Activated CD8-positive, alpha-beta memory T cell treated with anti-CD3 and anti-CD28 coated beads, Interleukin-2, amount 50 U/mL, for 4 hours (primary cell): Measurements from ENCODE around the gene RAB3C.

ENCODE experiments used
- DNase-seq: peaks from one replicate; pipeline ENCODE4 v3.0.0-alpha.2; 2020

The RAB3C gene

GRCh38 chr5:58891086-58891970 lies 308.5 kb downstream of the RAB3C start:
- peak; percentile 64 for DNase-seq

GRCh38 chr5:58891971-58892343 lies 309.1 kb downstream of the RAB3C start:
- DNase-seq: no peak

- no peak for DNase-seq
Measured at GRCh38 chr5:58893551-58893950, 310.7 kb downstream of the RAB3C start.

GRCh38 chr5:58898006-58898405 lies 315.1 kb downstream of the RAB3C start:
- DNase-seq: no peak

GRCh38 chr5:58898538-58898937 lies 315.7 kb downstream of the RAB3C start:
- no peak for DNase-seq

GRCh38 chr5:58901271-58901670 lies 318.4 kb downstream of the RAB3C start:
- no peak for DNase-seq

- no peak for DNase-seq
Measured at GRCh38 chr5:58902305-58902704, 319.4 kb downstream of the RAB3C start.

- no peak for DNase-seq
Measured at GRCh38 chr5:58902765-58903164, 319.9 kb downstream of the RAB3C start.

GRCh38 chr5:58904737-58905136 lies 321.9 kb downstream of the RAB3C start:
- no peak for DNase-seq

GRCh38 chr5:58905944-58906343 lies 323.1 kb downstream of the RAB3C start:
- DNase-seq: no peak
